K562 (cell line): ENCODE results near the gene LCLAT1. TPM values are rescaled to one million over a fixed set of nuclear protein-coding genes. Genes with fewer than 3 reads are reported as not detected.

Experiments used
- ATAC-seq: fragments of 200-7000 bp; cut with Tn5 transposase; 3 replicates; pipeline ENCODE4 v1.9.1; 2020; ENCODE audit warnings: moderate library complexity
- BruUV-seq: library from RNA; stranded (reverse); fragments of 400-500 nt; replicated peaks from 2 replicates; lab custom pipeline; 2021; lab: Mats Ljungman, UMichigan
- CTCF ChIA-PET: fragments of 300-600 bp; formaldehyde crosslinking; extraction: SDS; loops from one replicate; lab custom pipeline; 2021; ENCODE audit warnings: low intra/inter-chr PET ratio; lab: Yijun Ruan, JAX
- POLR2A ChIA-PET: fragments of 300-600, 350-650 bp; sonication (Branson Sonifier 250); formaldehyde crosslinking; extraction: SDS; loops from one replicate; lab custom pipeline; 2021; ENCODE audit warnings: antibody characterized with exemption, inconsistent platforms; lab: Yijun Ruan, JAX
- DNase-seq, 4 experiments: peaks; one replicate each; pipeline versions ENCODE4 v3.0.0 to v3.0.0-alpha.2; 2011 to 2018; ENCODE audit warnings: low spot score in 3 of 4, mixed read lengths in 3 of 4; ENCODE audit errors: extremely low read depth in 1 of 4
- FAIRE-seq: peaks from 2 replicates; lab custom pipeline; 2011; peaks lifted over from hg19 to GRCh38; lab: Jason Lieb, UNC
- H2AFZ ChIP-seq: 2 replicates; pipeline ENCODE4 v1.6.0; 2011; ENCODE audit warnings: low read depth, low read length, control low read depth, inconsistent platforms
- H3K27ac ChIP-seq: fragments of 200-600 bp; 3 replicates; pipeline ENCODE4 v1.8.0; 2011; ENCODE audit warnings: low read depth, mild to moderate bottlenecking, control low read depth, inconsistent platforms, low read length, moderate library complexity, mixed read lengths; ENCODE audit errors: extremely low read depth
- H3K27me3 ChIP-seq, 2 experiments: fragments of 300-600 bp in 1 of 2; 2 replicates in 1 of 2; 3 replicates in 1 of 2; pipeline versions ENCODE4 v1.6.0 to v1.8.0; 2011; ENCODE audit warnings: inconsistent platforms in 2 of 2, low read length in 2 of 2, mild to moderate bottlenecking in 1 of 2, mixed read lengths in 1 of 2, moderate library complexity in 1 of 2; ENCODE audit not compliant: control insufficient read depth in 2 of 2, insufficient read depth in 2 of 2
- H3K36me3 ChIP-seq: fragments of 300-600 bp; 3 replicates; pipeline ENCODE4 v1.8.0; 2011; ENCODE audit warnings: mild to moderate bottlenecking, low read length, inconsistent platforms; ENCODE audit not compliant: control insufficient read depth, insufficient read depth
- H3K4me1 ChIP-seq, 2 experiments: fragments of 200-600 bp in 1 of 2; replicated peaks in 1 of 2; 2 replicates in 1 of 2; 3 replicates in 1 of 2; pipeline versions ENCODE4 v1.5.1 to v1.8.0; 2011; ENCODE audit warnings: inconsistent platforms in 2 of 2, low read length in 2 of 2, mild to moderate bottlenecking in 1 of 2, mixed read lengths in 1 of 2, moderate library complexity in 1 of 2; ENCODE audit not compliant: control insufficient read depth in 2 of 2, insufficient read depth in 2 of 2
- H3K4me2 ChIP-seq: 2 replicates; pipeline ENCODE4 v1.6.1; 2011; ENCODE audit warnings: low read length, control low read depth, inconsistent platforms, mixed read lengths; ENCODE audit not compliant: insufficient read depth
- H3K4me3 ChIP-seq: fragments of 200-600 bp; sonication (generic), shearing (Covaris generic); 2 replicates; pipeline ENCODE4 v1.5.1; 2016; ENCODE audit warnings: control low read depth, inconsistent platforms
- H3K79me2 ChIP-seq: fragments of 200-600 bp; 3 replicates; pipeline ENCODE4 v1.8.0; 2011; ENCODE audit warnings: low read length, inconsistent platforms; ENCODE audit not compliant: control insufficient read depth, insufficient read depth
- H3K9ac ChIP-seq, 2 experiments: 2 replicates each; pipeline versions ENCODE4 v1.6.0 to v1.6.1; 2011; ENCODE audit warnings: low read depth in 2 of 2, low read length in 2 of 2, control low read depth in 1 of 2, inconsistent platforms in 1 of 2, mild to moderate bottlenecking in 1 of 2, mixed read lengths in 1 of 2; ENCODE audit not compliant: insufficient read depth in 1 of 2
- H3K9me1 ChIP-seq: one replicate; pipeline ENCODE4 v1.6.0; 2011; ENCODE audit warnings: inconsistent platforms, mild to moderate bottlenecking, low read length, moderate library complexity; ENCODE audit not compliant: control insufficient read depth, insufficient read depth
- H3K9me3 ChIP-seq: replicated peaks from 2 replicates; pipeline ENCODE4 v1.5.1; 2011; ENCODE audit warnings: low read depth, low read length, inconsistent platforms; ENCODE audit not compliant: control insufficient read depth, insufficient read depth
- H4K20me1 ChIP-seq: replicated peaks from 2 replicates; pipeline ENCODE4 v1.6.1; 2011; ENCODE audit warnings: low read length, inconsistent platforms, mixed read lengths; ENCODE audit not compliant: control insufficient read depth, insufficient read depth
- FOXP1 ChIP-seq: sonication (generic); formaldehyde crosslinking; IDR thresholded peaks from 2 replicates; pipeline ENCODE4 v1.8.0; 2022; ENCODE audit warnings: mild to moderate bottlenecking, missing genetic modification reagents
- HDGF ChIP-seq: fragments of 450-650 bp; IDR thresholded peaks from 2 replicates; pipeline ENCODE4 v1.6.1; 2016
- ZNF12 ChIP-seq: sonication (generic); formaldehyde crosslinking; IDR thresholded peaks from 2 replicates; pipeline ENCODE4 v1.4.0; 2020; ENCODE audit warnings: mild to moderate bottlenecking, missing genetic modification reagents
- WGBS: fragments of 100-300 bp; shearing (Covaris generic); methylation state at CpG from one replicate; pipeline ENCODE4 v1.1.6; 2016; ENCODE audit warnings: low coverage, mixed read lengths; ENCODE audit not compliant: insufficient coverage; ENCODE audit errors: missing lambda C conversion rate; 5-methylcytosine and 5-hydroxymethylcytosine counted together
- in situ Hi-C: fragments of 300-500 bp; cut with MboI; formaldehyde crosslinking; loops from 4 replicates; pipeline ENCODE4 v1.15.0; 2018; ENCODE audit warnings: inconsistent platforms, mixed read lengths
- intact Hi-C: fragments of 100-400 bp; cut with micrococcal nuclease; formaldehyde crosslinking; loops from 2 replicates; pipeline ENCODE4 v1.14.2; 2022
- polyA plus RNA-seq, 8 experiments: library from polyadenylated mRNA; depleted of rRNA in 4 of 8; stranded (reverse) in 5 of 8; unstranded in 3 of 8; fragments of >200 nt; fragmentation: Nextera tagmentation in 2 of 8; fragmentation: Illumina TruSeq in 1 of 8; extraction: Ambion mirVana in 2 of 8; extraction: Trizol in 1 of 8; gene quantifications; 2 replicates each; pipeline versions ENCODE4 v1.2.1 to v1.2.3, GENCODE V29; 2011 to 2014; ENCODE audit warnings: inconsistent platforms in 1 of 8, missing spikeins in 1 of 8
- total RNA-seq, 7 experiments: library from RNA; depleted of rRNA in 6 of 7; stranded (reverse); fragments of >200 nt in 6 of 7; fragmentation: Illumina TruSeq in 2 of 7; extraction: Trizol in 2 of 7; gene quantifications; 2 replicates each; pipeline versions ENCODE4 v1.2.1 to v1.2.3, GENCODE V29; 2011 to 2021; ENCODE audit warnings: low replicate concordance in 1 of 7
- TF ChIP-seq, protein P1 (sequence below): sonication (generic); formaldehyde crosslinking; IDR thresholded peaks from 2 replicates; pipeline ENCODE4 v1.4.0; 2020; ENCODE audit warnings: mild to moderate bottlenecking, missing genetic modification reagents

The LCLAT1 gene
- total and polyA plus RNA-seq, 9 of the 15 experiments (the other 6 are each of a cell fraction or from before 2014, with no cell fraction given) = 8.9 to 63.3 (median 25.4) TPM

DNA sequence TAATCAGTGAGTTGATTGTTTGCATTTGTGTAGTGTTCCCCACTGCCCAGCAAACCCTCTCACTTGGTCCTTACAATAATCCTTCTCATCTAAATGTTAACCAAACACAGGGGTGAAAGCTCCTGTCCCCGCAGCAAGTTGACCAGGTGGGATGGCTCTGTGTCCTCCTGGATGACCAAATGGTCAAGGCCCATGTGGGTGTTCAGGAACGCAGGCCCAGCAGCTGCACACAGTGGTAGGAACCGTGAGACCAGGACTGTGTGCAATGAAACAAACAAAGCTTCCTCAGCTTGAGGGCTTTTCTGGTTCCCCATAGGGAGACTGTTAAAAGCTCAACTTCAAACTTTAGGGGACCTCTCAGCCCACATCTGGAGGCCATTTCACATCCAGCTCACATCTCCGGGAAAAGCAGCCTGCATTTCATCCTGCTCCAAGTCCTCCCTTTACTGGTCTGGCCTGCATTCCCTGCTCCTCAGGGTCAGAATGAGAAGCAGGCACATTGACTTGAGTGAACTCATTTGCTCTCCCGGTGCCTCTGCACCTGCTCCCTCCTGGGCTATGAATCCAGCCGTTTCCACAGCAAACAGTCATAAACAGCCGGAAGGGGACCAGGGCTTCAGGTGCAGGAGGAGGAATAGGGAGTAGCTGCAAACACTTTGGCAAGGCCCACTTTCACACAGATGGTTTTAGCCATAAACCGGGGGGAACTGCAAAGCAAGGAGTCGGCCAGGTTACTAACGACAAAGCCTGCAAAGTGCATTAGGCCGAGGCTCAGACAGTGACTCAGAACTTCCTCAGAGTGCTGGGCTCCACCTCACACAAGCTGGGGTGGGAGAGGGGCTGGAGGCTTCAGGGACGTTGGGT is 215.5 kb downstream of the LCLAT1 start:
- BruUV-seq = no TSS peak
- no peak overlapping the region for H3K27ac ChIP-seq
- no peaks in the 10 kb centered on the region for H3K9me1 ChIP-seq
- in situ Hi-C loops = no loop called here
- peaks cover 0 to 4% of the 10 kb centered on the region in 2 experiments; a peak in 2 of 5 replicates for H3K4me1 ChIP-seq
- no peak for FAIRE-seq
- whole genome bisulfite sequencing = 9% methylated on average over 12 of the region's 12 CpGs
- H3K36me3 ChIP-seq = no peaks in the 10 kb centered on the region
- intact Hi-C loops = no loop called here
- no peak overlapping the region for H3K4me3 ChIP-seq
- no peaks in the 10 kb centered on the region for H3K9me3 ChIP-seq
- DNase-seq = no peak
- no peak for ATAC-seq
- TF ChIP-seq HDGF = no peak
- no peak for TF ChIP-seq FOXP1
- no peak for TF ChIP-seq ZNF12
- TF ChIP-seq, protein P1, sequence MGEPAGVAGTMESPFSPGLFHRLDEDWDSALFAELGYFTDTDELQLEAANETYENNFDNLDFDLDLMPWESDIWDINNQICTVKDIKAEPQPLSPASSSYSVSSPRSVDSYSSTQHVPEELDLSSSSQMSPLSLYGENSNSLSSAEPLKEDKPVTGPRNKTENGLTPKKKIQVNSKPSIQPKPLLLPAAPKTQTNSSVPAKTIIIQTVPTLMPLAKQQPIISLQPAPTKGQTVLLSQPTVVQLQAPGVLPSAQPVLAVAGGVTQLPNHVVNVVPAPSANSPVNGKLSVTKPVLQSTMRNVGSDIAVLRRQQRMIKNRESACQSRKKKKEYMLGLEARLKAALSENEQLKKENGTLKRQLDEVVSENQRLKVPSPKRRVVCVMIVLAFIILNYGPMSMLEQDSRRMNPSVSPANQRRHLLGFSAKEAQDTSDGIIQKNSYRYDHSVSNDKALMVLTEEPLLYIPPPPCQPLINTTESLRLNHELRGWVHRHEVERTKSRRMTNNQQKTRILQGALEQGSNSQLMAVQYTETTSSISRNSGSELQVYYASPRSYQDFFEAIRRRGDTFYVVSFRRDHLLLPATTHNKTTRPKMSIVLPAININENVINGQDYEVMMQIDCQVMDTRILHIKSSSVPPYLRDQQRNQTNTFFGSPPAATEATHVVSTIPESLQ (CRISPR knock-in tag) = no peak
- H3K4me2 ChIP-seq = no peak overlapping the region
- H3K79me2 ChIP-seq = no peaks in the 10 kb centered on the region
- no peak overlapping the region for H2AFZ ChIP-seq
- ChIA-PET CTCF (no interaction called here), POLR2A (interaction anchor here (0.6 to 2.0 kb wide), 10 partner anchors 10 to 562 kb away, joined by 3 to 23 read pairs (median 4); partner anchors contain the start of gene YPEL5)
- H4K20me1 ChIP-seq = no peaks in the 10 kb centered on the region
- H3K27me3 ChIP-seq = no peaks in the 10 kb centered on the region; a peak in 1 of 5 replicates
- H3K9ac ChIP-seq = no peak overlapping the region
